H9 (cell line): ENCODE results near the gene MYO15B. TPM values are rescaled to one million over a fixed set of nuclear protein-coding genes. Genes with fewer than 3 reads are reported as not detected.
"Not testable (repeated sequence)": the region's sequence is repeated elsewhere in the genome, so short reads cannot be mapped to it uniquely, and the experiment has no call there.

Experiments
- DNase-seq: peaks from one replicate; pipeline ENCODE4 v3.0.0-alpha.2; 2017
- H2AFZ ChIP-seq: one replicate; pipeline ENCODE4 v1.6.1; 2013; ENCODE audit warnings: mild to moderate bottlenecking, low read length, control low read depth, moderate library complexity
- H2AK5ac ChIP-seq: 2 replicates; pipeline ENCODE4 v1.6.1; 2013; ENCODE audit warnings: low read length, control low read depth, mixed read lengths; ENCODE audit not compliant: insufficient read length
- H2BK120ac ChIP-seq: one replicate; pipeline ENCODE4 v1.6.1; 2013; ENCODE audit warnings: low read depth, mild to moderate bottlenecking, low read length, control low read depth, inconsistent platforms; ENCODE audit not compliant: poor library complexity, severe bottlenecking
- H2BK12ac ChIP-seq: 2 replicates; pipeline ENCODE4 v1.6.1; 2013; ENCODE audit warnings: low read length, control low read depth, mixed read lengths, low read depth; ENCODE audit not compliant: insufficient read length
- H2BK15ac ChIP-seq: 2 replicates; pipeline ENCODE4 v1.6.1; 2013; ENCODE audit warnings: low read depth, low read length, control low read depth
- H2BK20ac ChIP-seq: one replicate; pipeline ENCODE4 v1.6.1; 2013; ENCODE audit warnings: low read depth, mild to moderate bottlenecking, low read length, control low read depth, inconsistent platforms; ENCODE audit not compliant: poor library complexity, severe bottlenecking
- H2BK5ac ChIP-seq: 2 replicates; pipeline ENCODE4 v1.6.1; 2013; ENCODE audit warnings: low read length, control low read depth, mixed read lengths; ENCODE audit not compliant: insufficient read length
- H3K14ac ChIP-seq: 2 replicates; pipeline ENCODE4 v1.6.1; 2013; ENCODE audit warnings: low read length, control low read depth; ENCODE audit not compliant: insufficient read depth
- H3K18ac ChIP-seq: 2 replicates; pipeline ENCODE4 v1.6.1; 2013; ENCODE audit warnings: low read depth, mild to moderate bottlenecking, mixed read lengths, low read length, control low read depth; ENCODE audit not compliant: insufficient read length
- H3K23ac ChIP-seq: 2 replicates; pipeline ENCODE4 v1.6.1; 2013; ENCODE audit warnings: low read length, control low read depth, mixed read lengths, low read depth; ENCODE audit not compliant: insufficient read length
- H3K23me2 ChIP-seq: 2 replicates; pipeline ENCODE4 v1.6.1; 2013; ENCODE audit warnings: low read depth, mild to moderate bottlenecking, mixed read lengths, low read length, control low read depth; ENCODE audit not compliant: insufficient read length, poor library complexity, severe bottlenecking
- H3K27ac ChIP-seq: 2 replicates; pipeline ENCODE4 v1.5.1; 2013; ENCODE audit warnings: low read length, control low read depth, mixed read lengths, low read depth; ENCODE audit not compliant: insufficient read length
- H3K27me3 ChIP-seq: 2 replicates; pipeline ENCODE4 v1.6.1; 2013; ENCODE audit warnings: low read length, control low read depth, inconsistent platforms; ENCODE audit not compliant: insufficient read depth
- H3K4ac ChIP-seq: 2 replicates; pipeline ENCODE4 v1.6.1; 2013; ENCODE audit warnings: low read depth, mild to moderate bottlenecking, control low read depth, inconsistent platforms, low read length, moderate library complexity
- H3K4me1 ChIP-seq: 2 replicates; pipeline ENCODE4 v1.6.1; 2013; ENCODE audit warnings: low read length, control low read depth, inconsistent platforms; ENCODE audit not compliant: insufficient read depth
- H3K4me2 ChIP-seq: 2 replicates; pipeline ENCODE4 v1.6.1; 2013; ENCODE audit warnings: low read length, control low read depth, mixed read lengths; ENCODE audit not compliant: insufficient read length, insufficient read depth
- H3K56ac ChIP-seq: 2 replicates; pipeline ENCODE4 v1.6.1; 2013; ENCODE audit warnings: low read depth, mild to moderate bottlenecking, mixed read lengths, low read length, control low read depth; ENCODE audit not compliant: insufficient read length
- H3K79me1 ChIP-seq: 2 replicates; pipeline ENCODE4 v1.6.1; 2013; ENCODE audit warnings: low read depth, mild to moderate bottlenecking, moderate library complexity, low read length, control low read depth, inconsistent platforms; ENCODE audit not compliant: insufficient read depth, poor library complexity, severe bottlenecking
- H3K79me2 ChIP-seq: 2 replicates; pipeline ENCODE4 v1.6.1; 2013; ENCODE audit warnings: low read length, control low read depth, inconsistent platforms; ENCODE audit not compliant: insufficient read depth
- H3K9ac ChIP-seq: 2 replicates; pipeline ENCODE4 v1.6.1; 2013; ENCODE audit warnings: low read length, control low read depth, mixed read lengths; ENCODE audit not compliant: insufficient read length; ENCODE audit errors: extremely low read depth
- H3K9me3 ChIP-seq: one replicate; pipeline ENCODE4 v1.6.1; 2013; ENCODE audit warnings: low read depth, low read length, inconsistent platforms; ENCODE audit not compliant: control insufficient read depth
- H3T11ph ChIP-seq: one replicate; pipeline ENCODE4 v1.6.1; 2013; ENCODE audit warnings: mild to moderate bottlenecking, low read length, control low read depth, inconsistent platforms
- H4K20me1 ChIP-seq: one replicate; pipeline ENCODE4 v1.6.1; 2013; ENCODE audit not compliant: control insufficient read depth, insufficient read length, insufficient read depth
- H4K5ac ChIP-seq: 2 replicates; pipeline ENCODE4 v1.6.1; 2013; ENCODE audit warnings: low read depth, mild to moderate bottlenecking, mixed read lengths, low read length, control low read depth; ENCODE audit not compliant: insufficient read length
- H4K8ac ChIP-seq: replicated peaks from 2 replicates; pipeline ENCODE4 v1.6.1; 2013; ENCODE audit warnings: low read length, control low read depth, mixed read lengths, low read depth; ENCODE audit not compliant: insufficient read length
- H4K91ac ChIP-seq: 2 replicates; pipeline ENCODE4 v1.6.1; 2013; ENCODE audit warnings: low read depth, mild to moderate bottlenecking, moderate library complexity, mixed read lengths, low read length, control low read depth; ENCODE audit not compliant: insufficient read length
- H3K27ac Mint-ChIP-seq, 3 experiments: 2 replicates in 2 of 3; 3 replicates in 1 of 3; pipeline ENCODE4 v1.8.0; 2020 to 2021; ENCODE audit warnings: mixed read lengths in 3 of 3, mild to moderate bottlenecking in 1 of 3, moderate library complexity in 1 of 3
- H3K27me3 Mint-ChIP-seq: 2 replicates; pipeline ENCODE4 v1.8.0; 2021; ENCODE audit warnings: low read depth, mild to moderate bottlenecking, moderate library complexity, mixed read lengths
- H3K36me3 Mint-ChIP-seq, 3 experiments: 2 replicates in 2 of 3; 3 replicates in 1 of 3; pipeline ENCODE4 v1.8.0; 2020 to 2021; ENCODE audit warnings: low read depth in 3 of 3, mixed read lengths in 3 of 3; ENCODE audit not compliant: insufficient read depth in 1 of 3
- H3K4me1 Mint-ChIP-seq, 2 experiments: 2 replicates each; pipeline ENCODE4 v1.8.0; 2020; ENCODE audit warnings: mixed read lengths in 2 of 2
- H3K4me3 Mint-ChIP-seq, 2 experiments: 2 replicates in 1 of 2; 3 replicates in 1 of 2; pipeline ENCODE4 v1.8.0; 2020 to 2021; ENCODE audit warnings: mild to moderate bottlenecking in 2 of 2, mixed read lengths in 2 of 2, moderate library complexity in 1 of 2
- H3K9me3 Mint-ChIP-seq, 2 experiments: 2 replicates in 1 of 2; 3 replicates in 1 of 2; pipeline ENCODE4 v1.8.0; 2020; ENCODE audit warnings: mild to moderate bottlenecking in 2 of 2, mixed read lengths in 2 of 2, moderate library complexity in 1 of 2
- WGBS: extraction: QIAGEN DNeasy Blood & Tissue Kit; methylation state at CpG from one replicate; pipeline ENCODE4 v1.1.7; 2013; ENCODE audit warnings: missing lambda C conversion rate, low lambda C conversion rate, mixed read lengths; ENCODE audit not compliant: insufficient read length; ENCODE audit errors: extremely low coverage; 5-methylcytosine and 5-hydroxymethylcytosine counted together
- total RNA-seq: library from RNA; stranded (reverse); gene quantifications from 2 replicates; pipeline ENCODE4 v1.2.1, GENCODE V29; 2021

Gene MYO15B
- total RNA-seq, 1 experiment from 2014 or later = 41.9 TPM

DNA sequence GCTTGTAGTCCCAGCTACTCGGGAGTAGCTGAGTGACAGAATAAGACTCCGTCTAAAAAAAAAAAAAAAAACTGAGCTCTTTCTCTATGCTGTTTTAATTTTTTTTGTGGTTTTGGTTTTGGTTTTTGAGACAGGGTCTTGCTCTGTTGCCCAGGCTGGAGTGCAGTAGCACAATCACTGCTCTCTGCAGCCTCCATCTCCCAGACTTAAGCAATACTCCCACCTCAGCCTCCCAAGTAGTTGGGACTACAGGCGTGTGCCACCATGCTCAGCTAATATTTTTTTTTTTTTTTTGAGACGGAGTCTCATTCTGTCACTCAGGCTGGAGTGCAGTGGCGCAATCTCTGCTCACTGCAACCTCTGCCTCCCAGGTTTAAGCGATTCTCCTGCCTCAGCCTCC is 4.4 kb upstream of the MYO15B start:
- not testable (repeated sequence) for DNase-seq, H3K27ac Mint-ChIP-seq, H3K79me2 ChIP-seq, H3T11ph ChIP-seq, H3K4me2 ChIP-seq, H2BK5ac ChIP-seq, H2BK120ac ChIP-seq, H3K4me1 Mint-ChIP-seq, H4K5ac ChIP-seq, H3K27me3 Mint-ChIP-seq, H3K27me3 ChIP-seq, H4K20me1 ChIP-seq, H3K79me1 ChIP-seq, H2AFZ ChIP-seq, H3K4me3 Mint-ChIP-seq, H3K4ac ChIP-seq, H4K91ac ChIP-seq, H2AK5ac ChIP-seq, H3K23ac ChIP-seq, H3K14ac ChIP-seq, H3K18ac ChIP-seq, H3K9me3 ChIP-seq, H3K36me3 Mint-ChIP-seq, H2BK12ac ChIP-seq, H3K4me1 ChIP-seq, H3K56ac ChIP-seq, H3K27ac ChIP-seq, H2BK15ac ChIP-seq, H3K23me2 ChIP-seq, H4K8ac ChIP-seq, H2BK20ac ChIP-seq, H3K9ac ChIP-seq
- WGBS = no CpG with 5 or more reads among the region's 6 CpGs
- peaks cover 10 to 13% of the 10 kb centered on the region in 2 experiments for H3K9me3 Mint-ChIP-seq
